ENCODE data around the gene FRY. TPM values are rescaled to one million over a fixed set of nuclear protein-coding genes. Genes with fewer than 3 reads are reported as not detected.

FRY gene
- total RNA-seq, 1 donor from 2014 or later: 75.6 TPM

DNA sequence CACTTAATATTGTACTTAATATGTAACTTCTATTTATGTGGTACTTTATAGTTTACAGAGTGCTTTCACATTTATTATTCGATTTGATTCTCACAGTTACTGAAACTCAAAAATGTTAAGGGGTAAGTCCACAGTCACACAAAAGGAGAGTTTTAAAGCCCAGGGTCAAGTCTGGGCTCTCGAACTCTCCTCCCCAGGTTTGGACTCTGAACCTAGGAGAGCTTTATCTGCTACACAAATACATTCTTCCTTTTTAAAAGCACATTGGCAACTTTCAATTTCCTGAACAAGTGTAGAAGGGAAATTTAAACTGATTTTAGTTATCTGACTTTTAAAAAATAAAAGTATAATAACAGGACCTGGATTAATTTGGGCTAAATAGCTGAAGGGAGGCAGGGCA, 144.4 kb downstream of the FRY start:
- no peak for DNase-seq

- no peak for DNase-seq
These were observed 145.1 kb downstream of the FRY start for GRCh38 chr13:32176696-32177095.

GRCh38 chr13:32178763-32179162, 147.2 kb downstream of the FRY start:
- DNase-seq: no peak

GRCh38 chr13:32179708-32180107, 148.1 kb downstream of the FRY start:
- DNase-seq: no peak

GRCh38 chr13:32187651-32188050, 156.1 kb downstream of the FRY start:
- no peak for DNase-seq

GRCh38 chr13:32191452-32191998, 160.0 kb downstream of the FRY start:
- no peak for DNase-seq

GRCh38 chr13:32195713-32196112, 164.1 kb downstream of the FRY start:
- DNase-seq: no peak

GRCh38 chr13:32199168-32199567, 167.6 kb downstream of the FRY start:
- DNase-seq: no peak

DNA sequence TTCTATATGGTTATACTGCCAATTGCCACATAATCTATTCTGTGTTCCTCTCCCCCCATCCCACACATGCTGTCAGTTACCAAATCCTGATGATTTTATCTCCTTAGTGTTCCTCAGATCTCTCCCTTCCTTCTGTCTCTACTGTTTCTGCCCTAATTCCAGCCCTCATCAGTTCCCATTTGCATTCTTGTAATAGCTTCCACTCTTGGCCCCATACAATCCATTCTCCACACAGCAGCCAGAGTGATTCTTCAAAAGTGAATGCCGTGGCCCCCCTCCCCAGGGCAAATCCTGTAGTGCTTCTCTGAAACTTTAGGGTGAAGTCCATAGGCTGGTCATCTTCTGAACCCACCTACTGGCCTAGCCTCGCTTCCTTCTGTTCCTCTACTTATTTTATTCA, 169.2 kb downstream of the FRY start:
- no peak for DNase-seq

DNA sequence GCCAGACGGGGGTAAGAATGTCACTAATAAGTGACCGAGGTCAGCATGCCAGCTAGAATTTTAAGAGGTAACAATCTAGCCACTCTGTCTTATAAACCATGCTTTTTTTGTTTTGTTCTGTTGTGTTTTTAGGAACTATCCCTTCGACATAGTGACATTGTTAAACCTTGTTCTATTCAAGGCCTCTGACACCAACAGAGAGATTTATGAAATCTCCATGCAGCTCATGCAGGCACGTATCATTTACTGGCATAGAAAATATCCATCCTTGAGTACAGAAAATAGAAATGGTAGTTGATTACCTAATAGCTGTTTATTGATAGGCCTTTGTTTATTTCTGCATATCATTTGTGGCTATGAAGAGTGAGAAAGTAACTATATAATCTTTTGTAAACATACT, 170.2 kb downstream of the FRY start:
- DNase-seq: no peak

- no peak for DNase-seq
These were observed 170.7 kb downstream of the FRY start for GRCh38 chr13:32202268-32202667.

DNA sequence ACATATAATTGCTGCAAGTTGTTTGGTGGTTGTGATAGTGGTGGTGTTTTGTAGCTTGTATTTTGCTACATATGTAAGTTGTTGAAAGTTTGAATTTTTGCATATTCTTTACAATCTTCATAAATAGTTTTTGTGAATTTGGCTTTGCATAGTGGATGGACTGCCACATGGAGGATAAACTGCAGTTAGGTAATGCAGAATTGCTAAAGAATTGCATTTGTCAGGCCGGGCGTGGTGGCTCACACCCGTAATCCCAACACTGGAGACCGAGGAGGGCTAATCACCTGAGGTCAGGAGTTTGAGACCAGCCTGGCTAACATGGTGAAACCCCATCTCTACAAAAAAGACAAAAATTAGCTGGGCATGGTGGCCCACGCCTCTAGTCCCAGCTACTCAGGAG, 171.6 kb downstream of the FRY start:
- DNase-seq: no peak

DNA sequence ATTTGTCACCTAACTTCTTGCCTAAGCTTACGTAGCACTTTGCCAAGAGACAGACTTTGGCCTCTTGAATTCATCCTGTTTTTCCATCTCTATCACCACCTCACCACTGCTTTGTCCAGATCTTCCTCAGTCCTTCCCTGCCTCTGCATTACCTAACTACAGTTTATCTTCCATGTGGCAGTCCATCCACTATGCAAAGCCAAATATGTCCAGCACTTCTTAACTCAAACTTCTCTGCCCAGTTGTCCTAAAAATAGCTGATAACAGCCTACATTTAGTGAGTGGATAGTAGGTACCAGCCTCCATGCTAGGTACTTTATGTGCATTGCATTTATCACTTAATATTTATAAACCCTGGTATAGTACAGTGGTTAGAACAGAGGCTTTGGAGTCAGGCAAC, 172.2 kb downstream of the FRY start:
- DNase-seq: no peak

DNA sequence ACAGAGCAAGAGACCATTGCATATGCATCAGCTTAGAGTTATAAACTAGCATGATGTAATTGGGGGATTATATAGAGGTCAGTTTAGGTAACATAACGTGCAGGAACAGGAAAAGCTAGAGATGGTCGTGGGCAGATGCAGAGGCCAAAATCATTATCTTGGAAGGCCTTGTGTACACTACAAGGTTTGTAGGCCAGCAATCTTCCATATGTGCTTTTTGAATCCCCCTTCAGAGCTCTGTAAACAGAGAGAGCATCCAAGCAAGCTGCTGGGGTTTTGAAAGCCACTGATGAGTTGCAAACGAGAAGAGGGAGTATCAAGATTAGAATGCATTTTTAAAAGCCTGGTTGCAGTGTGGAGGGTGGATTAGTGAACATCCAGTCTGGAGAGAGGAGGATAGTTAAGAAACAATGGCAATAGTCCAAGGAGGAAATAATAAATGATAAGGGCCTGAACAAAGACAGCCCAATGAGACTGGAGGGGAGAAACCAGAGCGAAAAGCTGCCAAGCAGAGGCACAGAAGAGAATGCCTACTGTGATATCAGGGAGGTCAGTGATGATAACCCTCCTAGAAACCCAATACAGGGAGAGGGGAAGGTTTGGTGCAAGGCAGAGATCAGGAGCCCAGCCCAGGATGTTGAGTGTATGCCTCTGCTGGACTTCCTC, 174.0 kb downstream of the FRY start:
- DNase-seq: no peak

DNA sequence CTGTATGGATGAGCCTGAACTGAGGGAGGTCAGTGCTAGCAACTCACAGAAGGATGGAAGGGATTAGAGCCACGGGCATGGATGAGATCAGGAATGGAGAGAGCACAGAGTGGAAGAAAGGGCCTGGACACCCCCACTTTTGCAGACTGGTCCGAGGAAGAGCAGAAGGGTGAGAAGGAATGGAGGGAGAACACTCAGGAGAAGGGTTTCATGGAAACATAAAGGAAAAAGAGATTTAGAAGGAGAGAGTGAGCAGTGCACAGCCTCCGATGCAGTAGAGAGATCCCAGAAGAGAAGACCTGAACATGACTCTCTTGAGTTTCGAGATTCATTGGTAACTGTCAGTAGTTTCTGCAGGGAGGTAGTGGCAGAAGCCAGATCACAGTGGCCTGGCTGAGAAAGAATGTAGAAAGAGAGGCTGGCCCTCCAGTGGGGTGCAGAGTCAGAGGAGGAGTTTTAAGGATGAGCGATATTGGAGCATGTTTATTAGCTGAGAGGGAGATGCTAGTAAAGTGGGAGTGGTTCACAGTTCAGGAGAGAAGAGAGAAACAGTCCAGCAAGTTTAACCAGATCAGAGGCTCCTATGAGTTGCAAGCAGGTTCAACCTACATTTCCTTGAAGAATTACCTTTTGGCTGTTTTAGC, 174.6 kb downstream of the FRY start:
- no peak for DNase-seq

DNA sequence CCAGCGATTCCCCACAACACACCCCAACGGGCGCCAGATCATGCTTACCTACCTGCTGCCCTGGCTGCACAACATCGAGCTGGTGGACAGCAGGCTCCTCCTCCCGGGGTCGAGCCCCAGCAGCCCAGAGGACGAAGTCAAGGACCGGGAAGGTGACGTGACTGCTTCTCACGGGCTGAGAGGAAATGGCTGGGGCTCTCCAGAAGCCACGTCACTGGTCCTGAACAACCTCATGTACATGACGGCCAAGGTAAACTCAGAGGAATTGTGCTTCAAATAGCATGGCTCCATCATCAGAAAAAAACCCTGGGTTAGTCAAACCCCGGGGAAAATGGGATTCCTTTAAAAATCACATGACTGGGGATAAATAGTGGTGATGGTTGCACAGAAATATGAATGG, 177.3 kb downstream of the FRY start:
- no peak for DNase-seq

GRCh38 chr13:32209652-32210051, 178.1 kb downstream of the FRY start:
- no peak for DNase-seq

- DNase-seq: no peak
These were observed 178.5 kb downstream of the FRY start for GRCh38 chr13:32210101-32210500.

- DNase-seq: no peak
These were observed 180.2 kb downstream of the FRY start for GRCh38 chr13:32211813-32212212.

GRCh38 chr13:32212421-32212820, 180.8 kb downstream of the FRY start:
- DNase-seq: no peak

DNA sequence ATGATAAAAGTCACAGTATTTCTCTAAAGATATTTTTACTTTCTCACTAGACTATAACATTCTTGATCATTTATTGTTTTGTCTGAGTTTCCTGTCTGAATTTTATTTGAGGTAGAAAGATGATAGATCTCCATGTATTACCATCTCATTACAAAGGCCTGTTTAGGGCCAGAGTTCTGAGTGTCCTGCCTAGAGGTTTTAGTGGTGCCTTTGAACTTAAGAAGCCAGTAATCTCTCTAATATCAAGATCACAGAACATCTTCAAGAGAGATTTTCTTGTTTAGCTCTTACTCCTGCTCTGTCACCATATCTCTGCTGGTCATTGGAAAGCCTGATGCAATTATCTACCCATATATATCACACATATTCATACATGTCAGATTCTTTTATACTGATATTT, 182.1 kb downstream of the FRY start:
- DNase-seq: no peak

DNA sequence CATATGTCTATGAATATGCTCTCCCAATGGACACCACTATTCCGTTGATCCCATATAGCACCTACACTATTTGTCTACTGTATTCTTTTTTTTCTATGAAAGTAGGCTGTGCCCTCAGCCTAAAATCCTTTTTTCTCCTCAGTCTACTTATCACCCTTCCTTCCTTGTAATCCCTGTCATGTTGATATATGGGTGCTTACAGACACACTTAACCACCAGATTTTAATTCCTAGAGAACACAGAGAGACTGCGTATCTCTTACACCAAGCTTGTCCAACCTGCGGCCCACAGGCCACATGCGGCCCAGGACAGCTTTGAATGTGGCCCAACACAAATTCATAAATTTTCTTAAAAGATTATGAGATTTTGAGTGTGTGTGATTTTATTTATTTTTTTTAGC, 182.5 kb downstream of the FRY start:
- DNase-seq: no peak

- DNase-seq: no peak
These were observed 184.7 kb downstream of the FRY start for GRCh38 chr13:32216281-32216680.

- DNase-seq: no peak
These were observed 190.6 kb downstream of the FRY start for GRCh38 chr13:32222046-32222676.

All from occipital lobe (tissue), 2 donors.